SU-DHL-6 (cell line): ENCODE results near the gene STMN1.

Experiments used
- H2AFZ ChIP-seq: fragments of 200-600 bp; sonication (generic); 2 replicates; pipeline ENCODE4 v1.6.1; 2014; ENCODE audit warnings: low read depth, mild to moderate bottlenecking, moderate library complexity, mixed read lengths, antibody characterized with exemption, low read length; ENCODE audit not compliant: severe bottlenecking
- H3F3A ChIP-seq: fragments of 200-600 bp; shearing (Covaris generic); 2 replicates; pipeline ENCODE4 v1.6.0; 2016; ENCODE audit warnings: antibody characterized with exemption, mild to moderate bottlenecking; ENCODE audit not compliant: insufficient read depth
- H3K27ac ChIP-seq: fragments of 200-600 bp; sonication (generic); 2 replicates; pipeline ENCODE4 v1.5.1; 2016; ENCODE audit warnings: low read depth, mild to moderate bottlenecking, low read length, moderate library complexity, mixed read lengths
- H3K27me3 ChIP-seq: fragments of 200-600 bp; sonication (generic), shearing (Covaris generic); 2 replicates; pipeline ENCODE4 v1.6.0; 2014; ENCODE audit warnings: mild to moderate bottlenecking, low read length
- H3K36me3 ChIP-seq: fragments of 200-600 bp; sonication (generic); 2 replicates; pipeline ENCODE4 v1.6.1; 2014; ENCODE audit warnings: mild to moderate bottlenecking, low read length, mixed read lengths
- H3K4me2 ChIP-seq: fragments of 300-600, 200-600 bp; shearing (Covaris generic), sonication (generic); 2 replicates; pipeline ENCODE4 v1.6.0; 2014; ENCODE audit warnings: low read length, low read depth, mild to moderate bottlenecking; ENCODE audit not compliant: poor library complexity, severe bottlenecking
- H3K4me3 ChIP-seq: fragments of 200-600 bp; sonication (generic); 2 replicates; pipeline ENCODE4 v1.5.1; 2014; ENCODE audit warnings: antibody characterized with exemption, low read length, mild to moderate bottlenecking, mixed read lengths; ENCODE audit not compliant: insufficient read depth, poor library complexity, severe bottlenecking
- H3K79me2 ChIP-seq: fragments of 200-600 bp; sonication (generic); 2 replicates; pipeline ENCODE4 v1.6.1; 2014; ENCODE audit warnings: mild to moderate bottlenecking, low read length, moderate library complexity; ENCODE audit not compliant: insufficient read depth
- H3K9ac ChIP-seq: fragments of 200-600 bp; sonication (generic); 2 replicates; pipeline ENCODE4 v1.7.0; 2014; ENCODE audit warnings: mild to moderate bottlenecking, low read length
- H3K9me2 ChIP-seq: fragments of 200-600 bp; sonication (generic); replicated peaks from 2 replicates; pipeline ENCODE4 v1.6.1; 2014; ENCODE audit warnings: low read length; ENCODE audit not compliant: insufficient read depth
- H3K9me3 ChIP-seq: fragments of 200-600 bp; sonication (generic); 2 replicates; pipeline ENCODE4 v1.6.1; 2014; ENCODE audit warnings: low read length, mixed read lengths; ENCODE audit not compliant: insufficient read depth
- H4K20me1 ChIP-seq: fragments of 200-600 bp; sonication (generic); 2 replicates; pipeline ENCODE4 v1.6.1; 2014; ENCODE audit warnings: low read depth, mild to moderate bottlenecking, antibody characterized with exemption, low read length, moderate library complexity, mixed read lengths
- CTCF ChIP-seq: fragments of 200-600 bp; sonication (generic); IDR thresholded peaks from one replicate; pipeline ENCODE4 v1.5.1; 2017; ENCODE audit warnings: antibody characterized with exemption, mild to moderate bottlenecking, low read length, moderate library complexity; ENCODE audit not compliant: insufficient read depth, poor library complexity, severe bottlenecking
- EZH2phosphoT487 ChIP-seq: fragments of 200-600 bp; sonication (generic), shearing (Covaris generic); conservative IDR thresholded peaks from 2 replicates; pipeline ENCODE4 v1.6.1; 2018; ENCODE audit warnings: mild to moderate bottlenecking, antibody characterized with exemption, low read length, moderate library complexity, mixed read lengths

Gene STMN1

GRCh38 chr1:25927521-25928265 lies 21.5 kb upstream of the STMN1 start:
- Histone ChIP-seq H3K9ac (no peak overlapping the region), H3K4me3 (no peak overlapping the region), H3K9me2 (no peaks in the 10 kb centered on the region), H3K4me2 (no peak overlapping the region), H3F3A (no peaks in the 10 kb centered on the region), H3K79me2 (no peaks in the 10 kb centered on the region), H2AFZ (no peak overlapping the region), H4K20me1 (no peaks in the 10 kb centered on the region), H3K27me3 (no peaks in the 10 kb centered on the region), H3K9me3 (no peaks in the 10 kb centered on the region), H3K36me3 (no peaks in the 10 kb centered on the region), H3K27ac (no peak overlapping the region)
- TF ChIP-seq EZH2phosphoT487 (no peak), CTCF (no peak)

- no peaks in the 10 kb centered on the region for H3F3A ChIP-seq
- H3K79me2 ChIP-seq = no peaks in the 10 kb centered on the region
- H4K20me1 ChIP-seq = no peaks in the 10 kb centered on the region
- no peak overlapping the region for H3K9ac ChIP-seq
- no peak overlapping the region for H3K4me2 ChIP-seq
- no peak overlapping the region for H3K27ac ChIP-seq
- no peaks in the 10 kb centered on the region for H3K9me2 ChIP-seq
- H3K27me3 ChIP-seq = no peaks in the 10 kb centered on the region
- TF ChIP-seq EZH2phosphoT487 = no peak
- no peak for TF ChIP-seq CTCF
- no peaks in the 10 kb centered on the region for H3K9me3 ChIP-seq
- H3K4me3 ChIP-seq = no peak overlapping the region
- H2AFZ ChIP-seq = no peak overlapping the region
- H3K36me3 ChIP-seq = no peaks in the 10 kb centered on the region
Measured at GRCh38 chr1:25926731-25927496, 20.7 kb upstream of the STMN1 start.

- H3K79me2 ChIP-seq = no peaks in the 10 kb centered on the region
- H3K4me2 ChIP-seq = no peak overlapping the region
- H3K36me3 ChIP-seq = no peaks in the 10 kb centered on the region
- H3F3A ChIP-seq = no peaks in the 10 kb centered on the region
- no peak for TF ChIP-seq EZH2phosphoT487
- no peak for TF ChIP-seq CTCF
- H2AFZ ChIP-seq = no peak overlapping the region
- no peaks in the 10 kb centered on the region for H3K9me2 ChIP-seq
- no peak overlapping the region for H3K4me3 ChIP-seq
- H3K27me3 ChIP-seq = no peaks in the 10 kb centered on the region
- no peaks in the 10 kb centered on the region for H4K20me1 ChIP-seq
- no peak overlapping the region for H3K9ac ChIP-seq
- H3K27ac ChIP-seq = no peak overlapping the region
- no peaks in the 10 kb centered on the region for H3K9me3 ChIP-seq
Measured at GRCh38 chr1:25924454-25924853, 18.2 kb upstream of the STMN1 start.
